ENCODE measurements around the gene RASSF3.

The RASSF3 gene

GRCh38 chr12:64672925-64673409, 62.7 kb downstream of the RASSF3 start:
- no peaks in the 10 kb centered on the region for H3K27me3 ChIP-seq (ENCODE audit: control insufficient read depth, insufficient read depth, low read length)
- H3K9ac ChIP-seq (ENCODE audit: low read depth, low read length): no peak overlapping the region

GRCh38 chr12:64673490-64674169, 63.3 kb downstream of the RASSF3 start:
- H3K27me3 ChIP-seq (ENCODE audit: control insufficient read depth, insufficient read depth, low read length): no peaks in the 10 kb centered on the region
- H3K9ac ChIP-seq (ENCODE audit: low read depth, low read length): no peak overlapping the region
- H3K4me3 ChIP-seq (ENCODE audit: low read depth, low read length): no peak overlapping the region
- no peaks in the 10 kb centered on the region for H3K36me3 ChIP-seq (ENCODE audit: control insufficient read depth, insufficient read depth, low read length)
- H3K27ac ChIP-seq (ENCODE audit: low read depth, low read length): peak overlapping the region; percentile 75
- H3K4me1 ChIP-seq (ENCODE audit: control insufficient read depth, insufficient read depth, low read length): peaks cover 65% of the 10 kb centered on the region
- no peaks in the 10 kb centered on the region for H3K9me3 ChIP-seq (ENCODE audit: control insufficient read depth, insufficient read depth, low read length)

More at GRCh38 chr12:64672925-64673409, 62.7 kb downstream of the RASSF3 start:
- Histone ChIP-seq H3K36me3 (ENCODE audit: control insufficient read depth, insufficient read depth, low read length) (no peaks in the 10 kb centered on the region), H3K4me3 (ENCODE audit: low read depth, low read length) (no peak overlapping the region), H3K4me1 (ENCODE audit: control insufficient read depth, insufficient read depth, low read length) (peaks cover 67% of the 10 kb centered on the region), H3K9me3 (ENCODE audit: control insufficient read depth, insufficient read depth, low read length) (no peaks in the 10 kb centered on the region), H3K27ac (ENCODE audit: low read depth, low read length) (peak overlapping the region; percentile 75)

GRCh38 chr12:64674367-64674922, 64.2 kb downstream of the RASSF3 start:
- Histone ChIP-seq H3K4me3 (ENCODE audit: low read depth, low read length) (no peak overlapping the region), H3K9me3 (ENCODE audit: control insufficient read depth, insufficient read depth, low read length) (no peaks in the 10 kb centered on the region), H3K27ac (ENCODE audit: low read depth, low read length) (peak overlapping the region; percentile 75), H3K9ac (ENCODE audit: low read depth, low read length) (no peak overlapping the region), H3K27me3 (ENCODE audit: control insufficient read depth, insufficient read depth, low read length) (no peaks in the 10 kb centered on the region), H3K36me3 (ENCODE audit: control insufficient read depth, insufficient read depth, low read length) (no peaks in the 10 kb centered on the region), H3K4me1 (ENCODE audit: control insufficient read depth, insufficient read depth, low read length) (peaks cover 57% of the 10 kb centered on the region)

- H3K9me3 ChIP-seq (ENCODE audit: control insufficient read depth, insufficient read depth, low read length): no peaks in the 10 kb centered on the region
- H3K36me3 ChIP-seq (ENCODE audit: control insufficient read depth, insufficient read depth, low read length): no peaks in the 10 kb centered on the region
- H3K9ac ChIP-seq (ENCODE audit: low read depth, low read length): no peak overlapping the region
- H3K27ac ChIP-seq (ENCODE audit: low read depth, low read length): no peak overlapping the region
- no peak overlapping the region for H3K4me3 ChIP-seq (ENCODE audit: low read depth, low read length)
- H3K27me3 ChIP-seq (ENCODE audit: control insufficient read depth, insufficient read depth, low read length): no peaks in the 10 kb centered on the region
- peaks cover 44% of the 10 kb centered on the region for H3K4me1 ChIP-seq (ENCODE audit: control insufficient read depth, insufficient read depth, low read length)
Measured at GRCh38 chr12:64675795-64676194, 65.5 kb downstream of the RASSF3 start.

- Histone ChIP-seq H3K4me1 (ENCODE audit: control insufficient read depth, insufficient read depth, low read length) (peaks cover 44% of the 10 kb centered on the region), H3K27me3 (ENCODE audit: control insufficient read depth, insufficient read depth, low read length) (no peaks in the 10 kb centered on the region), H3K27ac (ENCODE audit: low read depth, low read length) (no peak overlapping the region), H3K36me3 (ENCODE audit: control insufficient read depth, insufficient read depth, low read length) (no peaks in the 10 kb centered on the region), H3K4me3 (ENCODE audit: low read depth, low read length) (no peak overlapping the region), H3K9me3 (ENCODE audit: control insufficient read depth, insufficient read depth, low read length) (no peaks in the 10 kb centered on the region), H3K9ac (ENCODE audit: low read depth, low read length) (no peak overlapping the region)
Measured at GRCh38 chr12:64678248-64678647, 68.0 kb downstream of the RASSF3 start.

- H3K36me3 ChIP-seq (ENCODE audit: control insufficient read depth, insufficient read depth, low read length): no peaks in the 10 kb centered on the region
- H3K9ac ChIP-seq (ENCODE audit: low read depth, low read length): no peak overlapping the region
- H3K27me3 ChIP-seq (ENCODE audit: control insufficient read depth, insufficient read depth, low read length): no peaks in the 10 kb centered on the region
- H3K4me1 ChIP-seq (ENCODE audit: control insufficient read depth, insufficient read depth, low read length): peaks cover 43% of the 10 kb centered on the region
- H3K9me3 ChIP-seq (ENCODE audit: control insufficient read depth, insufficient read depth, low read length): no peaks in the 10 kb centered on the region
- no peak overlapping the region for H3K4me3 ChIP-seq (ENCODE audit: low read depth, low read length)
- H3K27ac ChIP-seq (ENCODE audit: low read depth, low read length): no peak overlapping the region
Measured at GRCh38 chr12:64678835-64679234, 68.5 kb downstream of the RASSF3 start.

- H3K4me1 ChIP-seq (ENCODE audit: control insufficient read depth, insufficient read depth, low read length): peaks cover 36% of the 10 kb centered on the region
- H3K4me3 ChIP-seq (ENCODE audit: low read depth, low read length): no peak overlapping the region
- H3K36me3 ChIP-seq (ENCODE audit: control insufficient read depth, insufficient read depth, low read length): no peaks in the 10 kb centered on the region
- H3K27ac ChIP-seq (ENCODE audit: low read depth, low read length): no peak overlapping the region
- H3K9ac ChIP-seq (ENCODE audit: low read depth, low read length): no peak overlapping the region
- no peaks in the 10 kb centered on the region for H3K27me3 ChIP-seq (ENCODE audit: control insufficient read depth, insufficient read depth, low read length)
- H3K9me3 ChIP-seq (ENCODE audit: control insufficient read depth, insufficient read depth, low read length): no peaks in the 10 kb centered on the region
Measured at GRCh38 chr12:64679487-64680001, 69.2 kb downstream of the RASSF3 start.

- no peaks in the 10 kb centered on the region for H3K9me3 ChIP-seq (ENCODE audit: control insufficient read depth, insufficient read depth, low read length)
- H3K36me3 ChIP-seq (ENCODE audit: control insufficient read depth, insufficient read depth, low read length): peaks cover 6% of the 10 kb centered on the region
- no peak overlapping the region for H3K4me3 ChIP-seq (ENCODE audit: low read depth, low read length)
- H3K4me1 ChIP-seq (ENCODE audit: control insufficient read depth, insufficient read depth, low read length): peaks cover 35% of the 10 kb centered on the region
- H3K9ac ChIP-seq (ENCODE audit: low read depth, low read length): no peak overlapping the region
- no peak overlapping the region for H3K27ac ChIP-seq (ENCODE audit: low read depth, low read length)
- H3K27me3 ChIP-seq (ENCODE audit: control insufficient read depth, insufficient read depth, low read length): no peaks in the 10 kb centered on the region
Measured at GRCh38 chr12:64680235-64680634, 69.9 kb downstream of the RASSF3 start.

- Histone ChIP-seq H3K27ac (ENCODE audit: low read depth, low read length) (peak overlapping the region; percentile 50), H3K27me3 (ENCODE audit: control insufficient read depth, insufficient read depth, low read length) (no peaks in the 10 kb centered on the region), H3K4me1 (ENCODE audit: control insufficient read depth, insufficient read depth, low read length) (peaks cover 30% of the 10 kb centered on the region), H3K36me3 (ENCODE audit: control insufficient read depth, insufficient read depth, low read length) (peaks cover 14% of the 10 kb centered on the region), H3K9ac (ENCODE audit: low read depth, low read length) (no peak overlapping the region), H3K4me3 (ENCODE audit: low read depth, low read length) (no peak overlapping the region), H3K9me3 (ENCODE audit: control insufficient read depth, insufficient read depth, low read length) (no peaks in the 10 kb centered on the region)
Measured at GRCh38 chr12:64681200-64682052, 71.1 kb downstream of the RASSF3 start.

GRCh38 chr12:64682572-64683277, 72.4 kb downstream of the RASSF3 start:
- Histone ChIP-seq H3K9ac (ENCODE audit: low read depth, low read length) (no peak overlapping the region), H3K27me3 (ENCODE audit: control insufficient read depth, insufficient read depth, low read length) (no peaks in the 10 kb centered on the region), H3K4me3 (ENCODE audit: low read depth, low read length) (peak overlapping the region; percentile 2), H3K27ac (ENCODE audit: low read depth, low read length) (peak overlapping the region; percentile 82), H3K9me3 (ENCODE audit: control insufficient read depth, insufficient read depth, low read length) (no peaks in the 10 kb centered on the region), H3K4me1 (ENCODE audit: control insufficient read depth, insufficient read depth, low read length) (peaks cover 29% of the 10 kb centered on the region), H3K36me3 (ENCODE audit: control insufficient read depth, insufficient read depth, low read length) (peaks cover 14% of the 10 kb centered on the region)
